ENCODE data around the gene FAM240A.

FAM240A gene

DNA sequence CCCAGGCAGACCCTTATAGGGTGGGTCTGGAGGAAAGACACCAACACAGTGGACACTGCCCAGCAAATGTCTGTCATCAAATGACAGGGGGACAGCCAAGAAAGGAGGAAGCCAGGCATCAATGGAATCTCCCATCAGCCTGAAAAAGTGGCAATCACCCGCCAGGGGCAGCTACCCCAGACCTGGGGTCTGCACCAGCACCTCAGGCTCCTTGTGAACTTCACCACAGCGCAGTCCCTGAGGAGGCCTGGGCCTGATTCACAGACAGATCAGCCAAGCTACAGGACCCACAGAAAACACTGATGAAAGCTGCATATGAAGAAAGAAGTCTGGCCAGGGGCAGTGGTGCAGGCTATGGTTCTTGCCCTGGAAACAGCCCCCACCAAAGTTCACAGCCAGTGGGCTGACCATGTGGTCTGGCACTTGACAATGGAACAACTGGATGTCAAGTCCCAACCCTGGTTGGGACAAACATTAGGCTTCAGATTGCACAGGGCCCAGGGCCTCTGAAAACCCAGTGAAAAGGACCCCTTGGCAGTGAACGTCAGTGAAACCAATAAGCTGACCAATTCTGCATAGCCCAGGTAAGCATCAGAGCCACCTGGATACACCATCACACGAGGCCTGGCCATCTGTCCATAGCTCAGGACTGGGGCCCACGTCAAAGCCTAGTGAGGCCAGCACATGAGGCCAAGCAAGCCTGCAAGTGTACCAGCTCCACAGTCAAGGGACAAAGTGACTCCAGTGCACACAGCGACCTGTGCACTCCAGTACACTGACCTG, 52.1 kb downstream of the FAM240A start:
- no peak for DNase-seq

- no peak for DNase-seq
Measured at GRCh38 chr3:46664971-46665762, 52.8 kb downstream of the FAM240A start.

- peak; percentile 71 for DNase-seq
Measured at GRCh38 chr3:46665763-46666452, 53.6 kb downstream of the FAM240A start.

GRCh38 chr3:46666453-46666845, 54.1 kb downstream of the FAM240A start:
- no peak for DNase-seq

- no peak for DNase-seq
Measured at GRCh38 chr3:46667061-46667621, 54.8 kb downstream of the FAM240A start.

DNA sequence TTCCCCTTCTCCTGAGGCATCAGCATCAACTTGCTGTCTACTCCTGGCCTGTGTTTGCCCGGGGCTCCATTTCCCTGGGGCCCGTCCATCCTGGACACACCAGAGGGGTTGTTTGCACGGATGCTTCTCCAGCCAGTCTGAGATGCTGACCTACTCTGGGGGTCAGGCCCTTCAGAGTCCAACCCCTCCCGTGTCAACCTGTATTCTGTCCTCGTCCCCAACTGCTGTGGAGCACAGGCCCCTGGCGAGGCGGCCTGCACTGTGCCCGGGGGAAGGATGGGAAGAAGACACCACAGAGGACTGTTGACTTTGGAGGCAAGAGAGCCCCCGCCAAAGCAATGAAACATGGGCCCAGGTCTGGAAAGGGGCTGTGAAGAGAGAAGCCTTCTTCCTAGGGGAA, 55.3 kb downstream of the FAM240A start:
- no peak for DNase-seq

GRCh38 chr3:46668116-46668515, 55.8 kb downstream of the FAM240A start:
- no peak for DNase-seq

DNA sequence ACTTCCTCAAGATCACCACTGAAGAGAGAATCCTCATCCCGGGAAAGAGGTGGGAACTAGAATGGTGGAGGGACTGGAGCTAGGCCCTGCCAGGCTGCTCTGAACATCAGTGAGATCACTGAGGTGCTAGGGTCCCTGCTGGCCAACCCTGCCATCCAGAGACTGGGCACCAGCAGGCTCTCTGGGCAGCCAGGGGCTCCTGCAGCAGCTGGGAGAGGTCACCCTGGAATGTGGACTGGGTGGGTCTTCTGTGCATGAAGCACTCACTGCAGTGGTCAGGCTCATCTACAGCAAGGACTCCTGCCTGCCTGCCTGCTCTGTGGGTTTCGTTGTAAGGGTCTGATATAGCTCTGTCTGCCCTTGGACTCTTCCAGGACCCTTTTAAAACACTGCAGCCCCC, 56.3 kb downstream of the FAM240A start:
- DNase-seq, result no peak

DNA sequence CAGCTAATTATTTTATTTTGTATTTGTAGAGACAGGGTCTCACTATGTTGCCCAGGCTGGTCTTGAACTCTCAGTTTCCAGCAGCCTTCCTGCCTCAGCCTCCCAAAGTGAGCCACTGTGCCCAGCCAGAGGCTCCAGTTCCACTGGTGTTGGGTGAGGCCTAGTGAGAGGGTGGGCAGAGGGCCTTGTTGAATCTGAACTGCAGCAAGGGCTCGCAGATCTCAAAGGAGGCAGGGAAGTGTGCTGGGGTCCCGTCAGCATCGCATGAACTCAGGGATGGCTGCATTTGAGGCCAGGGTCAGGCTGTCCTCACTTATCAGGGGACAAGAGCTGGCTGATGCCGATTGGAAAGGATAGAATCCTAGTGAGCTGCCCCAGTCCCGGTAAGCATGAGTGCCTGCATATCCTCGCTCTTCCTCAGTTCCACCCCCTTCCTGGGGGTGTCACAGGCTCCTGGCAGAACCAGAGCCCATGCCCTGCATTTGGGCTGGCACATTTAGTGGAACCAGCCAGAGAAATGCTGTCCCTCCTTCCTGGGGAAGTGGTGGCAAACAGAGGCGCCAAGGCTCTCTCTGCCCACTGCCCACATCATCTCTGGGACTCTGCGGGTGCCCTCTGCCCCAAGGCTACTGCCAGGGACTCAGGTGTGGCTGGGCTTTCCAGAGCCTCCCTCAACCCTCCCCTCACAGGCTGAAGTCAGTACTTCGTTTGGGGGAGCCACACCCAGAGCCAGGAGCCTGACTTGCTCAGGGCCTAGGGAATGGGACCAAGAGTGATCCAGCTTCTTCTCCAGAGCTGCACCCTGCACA, 57.1 kb downstream of the FAM240A start:
- no peak for DNase-seq

- no peak for DNase-seq
Measured at GRCh38 chr3:46670000-46670890, 57.9 kb downstream of the FAM240A start.

DNA sequence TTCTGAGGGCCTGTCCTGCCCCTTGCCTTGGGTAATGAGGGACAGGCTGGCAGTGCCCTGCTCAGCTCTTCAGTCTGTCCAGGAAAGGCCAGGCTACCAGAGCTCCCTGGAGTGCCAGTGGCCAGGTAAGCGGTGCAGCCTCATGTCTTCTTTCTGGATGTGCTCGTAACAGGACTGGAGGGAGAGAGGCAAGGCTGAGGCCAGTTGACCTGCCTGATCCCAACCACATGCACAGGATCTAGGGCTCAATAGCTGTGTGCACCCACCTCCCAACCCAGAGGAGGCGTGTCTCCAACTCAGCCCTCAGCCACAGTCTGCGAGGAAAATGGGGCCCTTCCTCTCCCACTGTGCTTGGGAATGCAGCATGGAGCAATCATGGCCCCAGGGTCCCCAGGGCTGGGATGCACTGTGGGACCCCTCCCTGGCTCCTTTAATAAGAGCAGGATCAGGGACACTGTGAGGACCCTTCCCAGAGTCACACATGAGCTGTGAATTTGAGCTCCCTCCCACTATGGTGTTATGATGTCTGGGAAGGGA, 58.6 kb downstream of the FAM240A start:
- DNase-seq, result no peak

- no peak for DNase-seq
Measured at GRCh38 chr3:46671541-46672348, 59.4 kb downstream of the FAM240A start.

- no peak for DNase-seq
Measured at GRCh38 chr3:46672349-46672695, 60.0 kb downstream of the FAM240A start.

DNA sequence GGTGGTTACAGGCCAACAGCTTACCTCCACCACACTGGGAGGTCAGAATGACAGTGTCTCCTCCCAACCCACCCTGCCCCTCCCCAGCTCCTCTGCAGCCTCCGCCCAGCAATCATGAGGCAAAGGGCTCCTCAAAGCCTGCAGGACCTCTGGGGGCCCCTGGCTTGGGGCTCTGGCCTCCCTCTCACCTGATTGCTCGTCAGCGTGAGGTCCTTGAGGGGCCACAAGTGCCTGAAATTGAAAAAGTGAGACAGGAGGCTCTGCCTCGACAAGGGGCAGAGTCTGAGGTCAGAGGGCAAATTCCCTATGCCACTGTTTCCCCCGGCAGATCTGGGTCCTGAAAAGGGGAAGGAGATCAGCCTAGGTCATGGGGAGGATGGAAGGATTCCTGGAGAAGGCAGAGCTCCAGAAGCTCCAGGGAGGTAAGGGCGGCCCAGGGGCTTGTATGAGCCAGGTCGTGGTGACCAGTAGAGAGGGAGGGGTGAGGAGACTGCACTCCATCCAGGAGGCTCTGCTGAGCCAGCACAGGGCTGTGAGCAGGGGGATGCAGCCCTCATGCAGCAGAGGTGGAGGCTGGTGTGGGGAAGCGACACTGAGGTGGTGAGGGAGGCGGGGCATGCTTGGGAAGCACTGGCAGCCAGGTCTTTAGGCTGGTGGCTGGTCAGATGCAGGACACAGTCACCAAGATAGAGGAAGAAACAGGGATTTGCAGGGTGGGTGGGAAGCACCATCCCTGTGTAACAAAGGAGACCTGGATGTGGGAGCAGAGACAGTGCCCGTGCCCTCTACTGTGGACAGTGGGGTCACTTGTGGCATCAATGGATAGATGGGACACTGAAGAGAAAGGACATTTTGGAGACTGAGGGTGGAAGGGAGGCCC, 61.1 kb downstream of the FAM240A start:
- no peak for DNase-seq

DNA sequence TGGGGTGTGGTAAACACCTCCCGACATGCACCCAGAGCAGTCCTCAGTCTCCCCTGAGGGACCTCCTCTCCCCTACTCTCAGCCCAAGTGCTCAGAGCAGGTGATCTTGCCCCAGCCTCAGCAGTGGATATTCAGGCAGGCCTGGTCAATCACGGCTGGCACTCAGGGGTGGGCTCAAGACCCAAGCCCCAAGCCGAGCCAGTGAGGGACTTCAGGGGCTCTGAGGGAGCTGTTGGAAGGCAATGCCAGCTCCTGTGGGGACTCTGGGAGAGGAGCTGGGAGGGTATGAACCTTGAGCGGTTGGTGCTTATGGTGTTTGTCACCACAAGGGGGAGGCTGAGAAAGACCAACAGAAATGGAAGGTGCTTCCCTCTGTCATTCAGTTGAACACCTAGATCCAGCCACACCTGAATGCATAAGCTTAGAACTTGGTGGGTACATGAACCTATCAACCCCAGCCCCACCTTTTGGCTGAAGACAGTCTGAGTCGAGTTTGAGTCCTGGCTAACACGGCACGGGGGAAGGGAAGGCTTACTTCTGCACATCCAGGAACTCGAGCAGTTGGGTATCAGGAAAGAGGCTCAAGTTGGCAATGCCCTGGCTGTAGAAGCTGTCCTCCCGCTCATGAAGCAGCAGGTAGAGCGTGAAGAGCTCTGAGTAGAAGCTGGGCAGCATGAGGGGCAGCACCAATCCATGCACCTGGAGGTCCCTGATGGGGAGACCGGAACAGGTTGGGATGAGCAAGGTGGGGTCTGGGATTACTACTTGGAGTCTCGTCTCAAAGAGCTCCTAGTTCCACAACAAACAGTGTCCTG, 61.9 kb downstream of the FAM240A start:
- DNase-seq, result no peak

GRCh38 chr3:46675426-46675825, 63.1 kb downstream of the FAM240A start:
- DNase-seq, result no peak

Data from NCI-H146 (cell line).